NCI-H146 (cell line): ENCODE measurements around the gene TTC28.
"Not testable (repeated sequence)": the region's sequence is repeated elsewhere in the genome, so short reads cannot be mapped to it uniquely, and the experiment has no call there.

Source experiments
- DNase-seq: peaks from one replicate; lab custom pipeline; 2025; lab: John Stamatoyannopoulos, UW

The TTC28 gene

DNA sequence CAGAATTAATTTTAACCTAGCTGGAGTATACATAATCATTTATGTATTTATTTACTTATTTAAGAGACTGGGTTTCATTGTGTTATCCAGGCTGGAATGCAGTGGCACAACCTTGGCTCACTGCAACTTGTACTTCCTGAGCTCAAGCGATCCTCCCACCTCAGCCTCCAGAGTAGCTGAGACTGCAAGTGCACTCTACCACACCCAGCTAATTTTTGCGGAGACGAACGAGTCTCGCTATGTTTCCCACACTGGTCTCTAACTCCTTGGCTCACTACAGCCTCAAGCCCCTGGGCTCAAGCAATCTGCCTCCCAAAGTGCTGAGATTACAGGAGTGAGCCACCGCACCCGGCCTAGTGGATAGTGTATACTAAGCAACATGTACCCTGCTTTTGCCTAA, 1.5 kb downstream of the TTC28 start:
- not testable (repeated sequence) for DNase-seq

GRCh38 chr22:28674121-28674563, 5.5 kb downstream of the TTC28 start:
- DNase-seq = no peak

- no peak for DNase-seq
These were observed 8.9 kb downstream of the TTC28 start for GRCh38 chr22:28670756-28671155.

DNA sequence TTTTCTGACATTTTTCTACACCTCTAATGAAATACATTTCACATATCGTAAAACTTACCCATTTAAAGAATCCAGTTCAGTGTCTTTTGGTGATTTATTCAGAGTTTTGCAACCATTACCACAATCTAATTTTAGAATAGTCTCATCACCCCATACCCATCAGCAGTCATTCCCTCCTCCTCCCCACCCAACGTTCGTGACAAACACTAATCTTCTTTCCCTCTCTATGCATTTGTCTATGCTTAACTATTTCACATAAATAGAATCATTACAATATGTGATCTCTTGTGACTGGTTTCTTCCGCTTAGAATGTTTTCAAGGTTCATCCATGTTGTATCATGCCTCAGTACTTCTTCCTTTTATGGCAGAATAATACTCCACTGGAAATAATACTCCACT, 9.5 kb downstream of the TTC28 start:
- DNase-seq = no peak

DNA sequence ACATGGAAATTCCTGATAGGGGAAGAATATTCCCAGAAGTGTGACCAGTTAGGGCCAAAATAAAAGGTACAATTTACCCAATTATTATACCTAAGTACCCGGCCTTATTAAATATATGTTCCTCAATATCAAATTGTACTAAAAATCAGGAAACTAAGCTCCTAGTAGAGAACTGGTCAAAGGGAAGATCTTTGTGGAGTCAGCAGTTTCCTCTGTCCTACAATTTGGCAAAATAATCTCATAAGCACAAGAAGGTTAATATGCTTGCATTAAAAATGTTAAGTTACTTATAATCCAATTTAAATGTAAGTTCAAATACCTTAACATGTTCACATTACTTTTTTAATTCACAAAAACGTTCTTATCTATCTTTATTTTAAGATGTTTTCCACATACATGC, 10.3 kb downstream of the TTC28 start:
- DNase-seq = no peak

- not testable (repeated sequence) for DNase-seq
These were observed 16.1 kb downstream of the TTC28 start for GRCh38 chr22:28663569-28663942.

GRCh38 chr22:28658448-28658847, 21.2 kb downstream of the TTC28 start:
- no peak for DNase-seq

DNA sequence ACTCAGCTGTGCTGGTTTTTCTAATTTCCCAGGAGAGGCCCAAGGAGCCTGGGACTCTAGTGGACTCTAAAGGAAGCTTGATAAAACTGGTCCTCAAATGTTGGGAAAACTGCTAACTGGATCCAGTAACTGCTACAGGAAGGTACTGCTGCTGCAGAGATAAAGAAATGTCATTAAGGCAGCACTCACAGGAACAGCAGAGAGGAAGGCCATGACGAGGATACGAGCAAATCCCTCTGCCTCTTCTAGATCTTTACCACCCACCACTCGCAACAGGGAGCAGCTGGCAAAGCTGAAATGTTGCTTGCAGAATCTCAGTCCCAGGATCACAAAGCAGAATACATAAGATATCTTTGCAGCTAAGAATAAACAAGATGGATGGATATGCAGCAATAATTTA, 23.5 kb downstream of the TTC28 start:
- DNase-seq = no peak

DNA sequence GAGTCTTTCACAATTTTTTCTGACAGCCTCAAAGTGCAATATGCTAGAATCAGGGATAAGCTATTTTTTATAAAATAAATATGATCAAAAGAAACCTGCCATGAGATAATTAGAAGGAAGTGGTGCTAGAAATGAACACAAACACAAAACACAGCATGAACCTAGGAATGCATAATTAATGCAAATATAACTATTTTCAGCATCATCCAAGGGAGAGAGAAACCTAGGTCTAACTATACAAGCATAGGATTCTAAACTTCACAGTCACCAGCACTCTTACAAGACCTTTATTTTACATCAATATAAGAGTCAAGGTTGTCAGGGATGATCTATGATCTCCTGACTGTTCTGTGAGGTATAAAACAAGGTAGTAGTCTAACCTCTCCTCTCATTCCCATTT, 29.2 kb downstream of the TTC28 start:
- DNase-seq = no peak

- no peak for DNase-seq
These were observed 30.8 kb downstream of the TTC28 start for GRCh38 chr22:28648792-28649191.

DNA sequence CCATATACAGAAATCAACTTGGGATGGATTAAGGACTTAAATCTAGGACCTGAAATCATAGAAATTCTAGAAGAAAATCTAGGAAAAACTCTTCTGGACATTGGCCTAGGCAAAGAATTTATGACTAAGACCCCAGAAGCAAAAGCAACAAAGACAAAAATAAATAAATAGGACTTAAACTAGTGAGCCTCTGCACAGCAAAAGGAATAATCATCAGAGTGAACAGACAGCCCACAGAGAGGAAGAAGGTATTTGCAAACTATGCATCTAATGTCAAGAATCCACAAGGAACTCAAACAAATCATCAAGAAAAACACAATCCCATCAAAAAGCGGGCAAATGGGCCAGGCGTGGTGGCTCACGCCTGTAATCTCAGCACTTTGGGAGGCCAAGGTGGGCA, 32.4 kb downstream of the TTC28 start:
- no peak for DNase-seq

- DNase-seq = no peak
These were observed 40.3 kb downstream of the TTC28 start for GRCh38 chr22:28639321-28639720.

DNA sequence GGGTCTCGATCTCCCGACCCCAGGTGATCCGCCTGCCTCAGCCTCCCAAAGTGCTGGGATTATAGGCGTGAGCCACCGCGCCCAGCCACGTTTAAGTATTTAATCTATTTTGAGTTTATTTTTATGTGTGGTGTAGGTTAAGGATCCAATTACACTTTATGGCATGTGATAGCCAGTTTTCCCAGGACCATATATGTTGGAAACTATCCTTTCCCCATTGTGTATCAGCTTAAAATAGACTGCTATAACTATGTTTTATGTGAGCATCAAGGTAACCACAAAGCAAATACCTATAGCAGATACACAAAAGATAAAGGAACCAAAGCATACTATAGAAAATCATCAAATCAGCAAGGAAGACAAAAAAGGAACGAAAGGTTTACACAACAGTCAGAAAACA, 42.4 kb downstream of the TTC28 start:
- no peak for DNase-seq

- no peak for DNase-seq
These were observed 49.5 kb downstream of the TTC28 start for GRCh38 chr22:28630177-28630574.

DNA sequence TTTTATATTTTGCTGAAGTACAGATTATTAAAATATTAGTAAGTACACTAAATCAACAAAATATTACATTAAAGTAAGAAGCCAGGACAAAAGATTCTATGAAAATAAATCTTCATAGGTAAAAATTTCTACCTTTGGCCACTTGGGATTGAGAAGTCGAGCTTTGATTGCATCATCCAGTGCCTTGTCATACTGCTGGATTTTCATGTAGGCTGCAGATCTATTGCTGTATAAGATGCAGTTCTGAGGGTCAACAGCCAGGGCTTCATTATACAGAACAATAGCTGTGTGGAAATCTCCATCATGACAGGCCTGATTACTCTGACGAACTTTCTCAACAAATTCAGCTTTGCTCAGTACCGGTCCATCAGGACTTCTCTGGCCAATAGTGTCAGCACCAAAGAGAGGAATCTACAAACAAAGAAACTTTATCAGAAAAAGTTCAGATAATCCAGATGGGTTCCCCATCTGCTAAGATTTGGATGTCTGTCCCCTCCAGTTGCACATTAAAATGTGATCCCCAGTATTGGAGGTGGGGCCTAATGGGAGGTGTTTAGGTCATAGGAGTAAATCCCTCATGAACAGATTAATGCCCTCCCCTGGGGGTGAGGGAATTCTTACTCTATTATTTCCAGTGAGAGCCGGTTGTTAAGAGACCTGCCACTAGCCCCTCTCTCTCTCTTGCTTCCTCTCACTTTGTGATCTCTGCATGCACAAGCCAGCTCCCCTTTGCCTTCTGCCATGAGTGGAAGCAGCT, 50.0 kb downstream of the TTC28 start:
- DNase-seq = no peak

DNA sequence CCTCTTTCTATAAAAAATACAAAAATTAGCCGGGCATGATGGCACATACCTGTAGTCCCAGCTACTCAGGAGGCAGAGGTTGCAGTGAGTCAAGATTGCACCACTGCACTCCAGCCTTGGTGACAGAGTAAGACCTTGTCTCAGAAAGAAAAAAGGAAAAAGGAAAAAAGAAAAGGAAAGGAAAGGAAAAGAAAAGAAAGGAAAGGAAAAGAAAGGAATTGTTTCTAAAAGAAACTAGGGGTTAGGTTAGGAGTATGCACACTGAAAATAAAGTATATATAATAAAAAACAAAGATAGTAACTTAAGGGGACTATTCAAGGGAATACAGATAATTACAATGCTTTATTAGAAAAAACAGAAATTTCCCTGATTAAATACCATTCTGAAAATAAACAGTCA, 50.9 kb downstream of the TTC28 start:
- DNase-seq = no peak

GRCh38 chr22:28627791-28628190, 51.8 kb downstream of the TTC28 start:
- DNase-seq = no peak

- DNase-seq = no peak
These were observed 59.3 kb downstream of the TTC28 start for GRCh38 chr22:28620244-28620922.

- DNase-seq = no peak
These were observed 60.4 kb downstream of the TTC28 start for GRCh38 chr22:28619236-28619635.

DNA sequence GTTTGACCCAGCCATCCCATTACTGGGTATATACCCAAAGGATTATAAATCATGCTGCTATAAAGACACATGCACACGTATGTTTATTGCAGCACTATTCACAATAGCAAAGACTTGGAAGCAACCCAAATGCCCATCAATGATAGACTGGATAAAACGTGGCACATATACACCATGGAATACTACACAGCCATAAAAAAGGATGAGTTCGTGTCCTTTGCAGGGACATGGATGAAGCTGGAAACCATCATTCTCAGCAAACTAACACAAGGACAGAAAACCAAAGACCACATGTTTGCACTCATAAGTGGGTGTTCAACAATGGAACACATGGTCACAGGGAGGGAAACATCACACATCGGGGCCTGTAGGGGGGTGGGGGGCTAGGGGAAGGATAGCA, 64.2 kb downstream of the TTC28 start:
- not testable (repeated sequence) for DNase-seq

GRCh38 chr22:28609921-28610320, 69.7 kb downstream of the TTC28 start:
- DNase-seq = no peak

DNA sequence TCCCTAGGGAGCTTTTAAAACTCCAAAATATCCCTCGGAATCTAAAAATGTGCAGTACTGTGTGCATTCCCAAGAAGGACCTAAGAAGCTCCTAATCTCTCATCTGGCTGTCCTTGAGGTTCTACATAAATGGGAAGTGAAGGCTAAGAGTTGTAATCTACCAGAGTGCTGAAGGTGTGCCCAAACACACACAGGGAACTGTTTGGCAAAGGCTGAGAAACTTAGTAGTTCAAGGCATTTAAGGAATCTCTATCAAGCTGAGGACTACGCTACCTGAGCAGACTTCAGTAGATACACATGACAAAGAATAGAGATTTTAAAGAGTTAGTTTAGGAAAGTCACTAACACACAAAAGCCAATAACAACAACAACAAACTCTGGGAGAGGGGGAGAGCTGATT, 71.1 kb downstream of the TTC28 start:
- no peak for DNase-seq

DNA sequence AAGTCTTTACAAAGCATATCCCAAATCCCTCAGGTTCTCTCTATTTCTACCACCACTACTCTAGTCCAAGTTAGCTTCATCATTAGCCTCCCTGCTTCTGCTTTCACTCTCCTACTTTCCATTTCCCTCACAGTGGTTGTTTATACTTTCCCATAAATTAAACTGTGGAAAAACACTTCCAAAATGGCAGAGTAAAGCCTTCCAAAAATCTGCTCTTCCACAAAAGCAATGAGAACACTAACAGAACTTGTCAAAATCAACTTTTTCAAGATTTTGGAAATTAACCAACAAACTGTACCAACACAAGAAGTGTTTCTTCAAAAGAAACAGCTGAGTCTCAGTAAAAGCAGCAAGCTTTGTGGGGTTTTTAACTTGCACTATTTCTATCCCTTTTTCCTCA, 71.8 kb downstream of the TTC28 start:
- DNase-seq = no peak
